Pancreas (tissue), 10 donors: ENCODE data around the gene MCM3AP. TPM values are rescaled to one million over a fixed set of nuclear protein-coding genes. Genes with fewer than 3 reads are reported as not detected.

Source experiments
- ATAC-seq, 4 donors: fragments of 200-7000 bp; cut with Tn5 transposase; one replicate each; pipeline versions ENCODE4 v1.8.0 to v1.9.1; 2020; ENCODE audit warnings: mild to moderate bottlenecking in 4 of 4, moderate library complexity in 4 of 4
- DNase-seq, 6 donors: peaks; one replicate each; pipeline ENCODE4 v3.0.0-alpha.2; 2020
- FAIRE-seq: peaks from 2 replicates; lab custom pipeline; 2012; peaks lifted over from hg19 to GRCh38; lab: Jason Lieb, UNC
- H3K27ac ChIP-seq, 4 donors: fragments of 200-600 bp; sonication (generic); 1 replicate in 3 of 4; 2 replicates in 1 of 4; pipeline versions ENCODE4 v1.5.0 to v1.8.0; 2020
- H3K27me3 ChIP-seq, 4 donors: fragments of 200-600 bp; one replicate each; pipeline ENCODE4 v1.8.0; 2021
- H3K36me3 ChIP-seq, 3 donors: fragments of 200-600 bp; sonication (generic) in 1 of 3; one replicate each; pipeline versions ENCODE4 v1.5.0 to v1.8.0; 2020 to 2021
- H3K4me1 ChIP-seq, 3 donors: fragments of 200-600 bp; one replicate each; pipeline ENCODE4 v1.8.0; 2021
- H3K4me3 ChIP-seq, 4 donors: fragments of 200-600 bp; sonication (generic) in 2 of 4; one replicate each; pipeline versions ENCODE4 v1.5.0 to v1.8.0; 2020 to 2021
- H3K9me3 ChIP-seq, 4 donors: fragments of 200-600 bp; one replicate each; pipeline ENCODE4 v1.8.0; 2021
- WGBS, 2 donors: extraction: QIAGEN DNeasy Blood & Tissue Kit; methylation state at CpG; one replicate each; pipeline ENCODE4 v1.1.7; 2013; 5-methylcytosine and 5-hydroxymethylcytosine counted together
- intact Hi-C, 3 donors: fragments of 100-400 bp; cut with DNase I; formaldehyde crosslinking; loops; one replicate each; pipeline versions ENCODE4 v1.11.1 to v1.14.2; 2022
- polyA plus RNA-seq, 2 donors: library from polyadenylated mRNA; stranded (reverse); fragments of 200-250 nt; gene quantifications; one replicate each; pipeline ENCODE4 v1.2.3, GENCODE V29; 2013
- total RNA-seq, 6 donors: library from RNA; stranded (reverse); fragmentation: NEBNext Ultra II Directional in 4 of 6; extraction: Animal tissue kit (Norgen Biotek cat#: 25700) in 4 of 6; gene quantifications; one replicate each; pipeline versions ENCODE4 v1.2.1 to v1.2.4, GENCODE V29; 2021 to 2023
- TF ChIP-seq, protein P1 (sequence below), 4 donors: fragments of 200-600 bp; sonication (generic) in 3 of 4; IDR thresholded peaks; one replicate each; pipeline versions ENCODE4 v1.5.0 to v1.8.0; 2021; ENCODE audit warnings: antibody characterized with exemption in 4 of 4
- donor health status: healthy with polysubstance abuse.
- donor health status: DM: no; HTN: no; CAD: no; lungs with moderate emphysema.
- donor health status: DM: no; HTN: no; CAD: no.
- donor health status: control.
- donor health status: control.
- donor health status: Bipolar disorder and iron deficiency.
- donor health status: DM: yes; HTN: yes; CAD: no.
- donor health status: DM: no; HTN: no; CAD: no.
- donor health status: DM: no; HTN: no; CAD: no.
- donor health status: DM: yes; HTN: yes; CAD: no.

MCM3AP gene
- total and polyA plus RNA-seq, 8 donors: 30.6 to 59.4 (median 38.0) TPM

DNA sequence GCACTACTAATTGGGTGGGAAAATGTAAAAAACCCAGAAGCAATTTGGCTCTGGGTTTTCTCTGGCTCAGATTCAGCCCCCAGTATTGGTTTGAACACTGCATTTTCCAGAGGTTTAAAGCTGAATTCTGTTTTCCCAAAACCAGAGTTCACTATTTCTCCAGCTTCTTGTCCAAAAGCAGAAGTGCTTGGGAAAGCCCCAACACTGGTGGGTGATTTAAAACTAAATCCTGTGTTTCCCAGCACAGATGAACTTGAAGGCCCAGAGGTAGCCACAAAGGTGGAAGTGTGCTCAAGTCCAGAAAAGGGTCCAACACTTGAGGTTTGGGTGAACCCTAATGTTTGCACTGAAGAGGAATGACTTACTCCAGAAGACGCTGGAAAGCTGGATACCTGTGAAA is 678 bp downstream of the MCM3AP start:
- Histone ChIP-seq H3K4me3 (peak overlapping the region in 2 of 4 donors; percentile 93 to 96), H3K36me3 (peaks cover 0 to 10% (median 8%) of the 10 kb centered on the region in 3 donors), H3K4me1 (peaks cover 13 to 47% (median 14%) of the 10 kb centered on the region in 3 donors), H3K27me3 (no peaks in the 10 kb centered on the region), H3K27ac (no peak overlapping the region), H3K9me3 (no peaks in the 10 kb centered on the region)
- ATAC-seq (no peak), FAIRE-seq (no peak), DNase-seq (no peak)
- intact Hi-C loops: no loop called here
- TF ChIP-seq, protein P1, sequence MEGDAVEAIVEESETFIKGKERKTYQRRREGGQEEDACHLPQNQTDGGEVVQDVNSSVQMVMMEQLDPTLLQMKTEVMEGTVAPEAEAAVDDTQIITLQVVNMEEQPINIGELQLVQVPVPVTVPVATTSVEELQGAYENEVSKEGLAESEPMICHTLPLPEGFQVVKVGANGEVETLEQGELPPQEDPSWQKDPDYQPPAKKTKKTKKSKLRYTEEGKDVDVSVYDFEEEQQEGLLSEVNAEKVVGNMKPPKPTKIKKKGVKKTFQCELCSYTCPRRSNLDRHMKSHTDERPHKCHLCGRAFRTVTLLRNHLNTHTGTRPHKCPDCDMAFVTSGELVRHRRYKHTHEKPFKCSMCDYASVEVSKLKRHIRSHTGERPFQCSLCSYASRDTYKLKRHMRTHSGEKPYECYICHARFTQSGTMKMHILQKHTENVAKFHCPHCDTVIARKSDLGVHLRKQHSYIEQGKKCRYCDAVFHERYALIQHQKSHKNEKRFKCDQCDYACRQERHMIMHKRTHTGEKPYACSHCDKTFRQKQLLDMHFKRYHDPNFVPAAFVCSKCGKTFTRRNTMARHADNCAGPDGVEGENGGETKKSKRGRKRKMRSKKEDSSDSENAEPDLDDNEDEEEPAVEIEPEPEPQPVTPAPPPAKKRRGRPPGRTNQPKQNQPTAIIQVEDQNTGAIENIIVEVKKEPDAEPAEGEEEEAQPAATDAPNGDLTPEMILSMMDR (IDR thresholded peaks at IDR 0.05): no peak
- 51 to 59% methylated on average over 1 of the region's 1 CpG for WGBS, 2 donors

DNA sequence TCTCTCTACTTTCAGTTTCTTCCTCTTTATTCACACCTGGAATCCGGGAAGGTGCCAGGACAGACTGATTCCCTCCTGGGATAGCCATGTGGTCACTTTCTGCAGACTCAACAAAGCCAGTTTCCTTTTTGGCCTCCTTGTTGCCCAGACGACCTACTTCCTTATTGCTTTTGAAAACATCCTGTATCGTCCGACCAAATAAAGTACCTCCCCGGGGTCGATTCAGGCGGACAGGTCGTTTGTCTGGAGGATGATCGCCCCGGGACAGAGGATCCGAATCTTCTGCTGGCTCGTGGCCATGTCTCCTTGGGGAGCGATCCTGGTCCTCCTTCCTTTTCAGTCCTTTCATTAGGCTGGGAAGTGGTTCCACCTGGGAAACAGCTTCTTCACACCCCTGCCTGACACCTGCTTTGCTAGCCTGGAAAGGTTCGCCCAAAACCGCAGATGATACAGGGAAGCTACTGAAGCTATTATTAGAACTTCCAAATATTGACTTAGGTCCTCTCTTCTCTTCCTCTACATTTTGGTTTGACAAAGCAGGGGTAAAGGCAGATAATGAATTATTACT is 1.2 kb downstream of the MCM3AP start:
- no peak for DNase-seq
- intact Hi-C loops: no loop called here
- H3K27ac ChIP-seq: no peak overlapping the region
- H3K27me3 ChIP-seq: no peaks in the 10 kb centered on the region
- WGBS, 2 donors: 76 to 81% methylated on average over 15 of the region's 15 CpGs
- H3K36me3 ChIP-seq: peaks cover 0 to 15% (median 14%) of the 10 kb centered on the region in 3 donors
- ATAC-seq: no peak
- no peaks in the 10 kb centered on the region for H3K9me3 ChIP-seq
- peaks cover 13 to 47% (median 14%) of the 10 kb centered on the region in 3 donors for H3K4me1 ChIP-seq
- H3K4me3 ChIP-seq: peak overlapping the region in 1 of 4 donors; percentile 96
- TF ChIP-seq, protein P1 (IDR thresholded peaks at IDR 0.05): no peak
- FAIRE-seq: no peak

DNA sequence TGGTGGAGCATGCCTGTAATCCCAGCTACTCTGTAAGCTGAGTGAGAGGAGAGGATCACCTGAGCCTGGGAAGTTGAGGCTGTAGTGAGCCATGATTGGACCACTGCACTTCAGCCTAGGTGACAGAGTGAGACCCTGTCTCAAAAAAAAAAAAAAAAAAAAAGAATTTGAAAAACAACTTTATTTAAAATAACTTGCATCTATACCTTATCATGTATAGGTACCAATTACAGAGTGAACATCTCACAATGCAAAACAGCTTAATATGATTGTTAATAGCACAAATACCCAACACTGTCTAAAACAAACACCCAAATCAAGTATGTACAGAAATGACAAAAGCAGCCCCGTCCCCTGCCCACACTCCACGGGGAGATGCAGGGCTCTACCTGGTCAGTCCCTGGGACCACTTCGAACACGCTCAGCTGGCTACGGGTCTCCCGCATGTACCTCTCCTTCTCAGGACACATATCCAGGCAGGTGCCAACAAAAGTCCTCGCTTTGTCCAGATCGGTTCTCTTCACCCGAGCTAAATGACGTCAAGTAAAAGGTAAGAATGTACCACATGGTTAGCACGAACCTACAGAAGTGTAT is 10.5 kb downstream of the MCM3AP start:
- H3K27me3 ChIP-seq: no peaks in the 10 kb centered on the region
- ATAC-seq (no peak), FAIRE-seq (no peak), DNase-seq (no peak)
- H3K4me1 ChIP-seq: no peaks in the 10 kb centered on the region
- H3K36me3 ChIP-seq: peaks cover 0 to 84% (median 40%) of the 10 kb centered on the region in 3 donors
- H3K9me3 ChIP-seq: no peaks in the 10 kb centered on the region
- no peak overlapping the region for H3K4me3 ChIP-seq
- intact Hi-C loops: no loop called here
- H3K27ac ChIP-seq: no peak overlapping the region
- 94 to 96% methylated on average over 11 of the region's 11 CpGs for WGBS, 2 donors
- TF ChIP-seq, protein P1 (IDR thresholded peaks at IDR 0.05): no peak

DNA sequence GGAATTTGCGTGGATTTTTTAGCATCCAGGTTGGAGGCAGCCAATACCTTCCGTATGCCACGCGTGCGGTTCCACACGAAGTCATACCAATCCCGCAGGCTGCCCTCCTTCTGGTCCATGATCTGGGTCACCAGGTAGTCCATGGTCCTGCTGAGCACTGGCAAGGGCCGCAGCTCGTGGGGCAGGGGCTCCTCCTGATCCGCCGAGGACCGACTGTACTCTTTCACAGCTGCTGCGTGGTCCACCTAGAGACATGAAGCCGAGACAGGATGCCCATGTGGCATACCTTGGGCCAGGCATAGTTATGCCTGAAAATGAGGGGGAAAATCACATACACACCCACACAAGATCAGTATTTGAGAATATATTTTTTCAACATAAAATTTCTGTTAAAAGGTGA is 12.1 kb downstream of the MCM3AP start:
- H3K4me1 ChIP-seq: no peaks in the 10 kb centered on the region
- 95% methylated on average over 14 of the region's 14 CpGs for WGBS, 2 donors
- H3K36me3 ChIP-seq: peaks cover 0 to 88% (median 40%) of the 10 kb centered on the region in 3 donors
- H3K4me3 ChIP-seq: no peak overlapping the region
- H3K27me3 ChIP-seq: no peaks in the 10 kb centered on the region
- FAIRE-seq (no peak), ATAC-seq (no peak), DNase-seq (no peak)
- TF ChIP-seq, protein P1 (IDR thresholded peaks at IDR 0.05): no peak
- H3K27ac ChIP-seq: no peak overlapping the region
- intact Hi-C loops: no loop called here
- no peaks in the 10 kb centered on the region for H3K9me3 ChIP-seq

DNA sequence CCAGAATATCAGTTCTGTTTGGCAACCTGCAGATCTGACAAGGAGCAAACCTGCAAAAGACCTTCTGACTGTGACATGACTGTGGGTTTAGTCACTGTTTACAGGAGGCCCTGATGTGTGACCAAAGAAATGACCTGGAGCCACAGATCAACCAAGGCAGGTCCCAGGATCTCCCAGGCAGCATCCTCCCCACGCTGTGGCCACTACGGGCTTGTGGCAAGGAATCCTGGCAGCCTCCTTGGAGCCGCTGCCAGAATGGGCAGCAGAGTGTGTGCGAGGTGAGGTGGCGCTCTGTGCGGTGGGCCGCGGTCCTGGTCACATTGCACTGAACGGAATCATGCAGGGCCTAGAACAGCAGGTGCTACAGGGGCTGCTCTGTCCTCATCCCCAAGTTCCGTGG is 15.9 kb downstream of the MCM3AP start:
- FAIRE-seq (no peak), DNase-seq (no peak), ATAC-seq (no peak)
- WGBS, 2 donors: 97% methylated on average over 10 of the region's 10 CpGs
- Histone ChIP-seq H3K27me3 (no peaks in the 10 kb centered on the region), H3K27ac (no peak overlapping the region), H3K36me3 (peaks cover 0 to 93% (median 47%) of the 10 kb centered on the region in 3 donors), H3K9me3 (no peaks in the 10 kb centered on the region), H3K4me1 (no peaks in the 10 kb centered on the region), H3K4me3 (no peak overlapping the region)
- TF ChIP-seq, protein P1 (IDR thresholded peaks at IDR 0.05): no peak
- intact Hi-C loops: no loop called here
